ENCODE measurements around the gene GOLGA5. TPM values are rescaled to one million over a fixed set of nuclear protein-coding genes. Genes with fewer than 3 reads are reported as not detected.

GOLGA5 gene
- total and polyA plus RNA-seq, 2 of the 8 experiments (the other 6 are each of a cell fraction or from before 2014, with no cell fraction given), result 13.0 to 25.4 TPM

DNA sequence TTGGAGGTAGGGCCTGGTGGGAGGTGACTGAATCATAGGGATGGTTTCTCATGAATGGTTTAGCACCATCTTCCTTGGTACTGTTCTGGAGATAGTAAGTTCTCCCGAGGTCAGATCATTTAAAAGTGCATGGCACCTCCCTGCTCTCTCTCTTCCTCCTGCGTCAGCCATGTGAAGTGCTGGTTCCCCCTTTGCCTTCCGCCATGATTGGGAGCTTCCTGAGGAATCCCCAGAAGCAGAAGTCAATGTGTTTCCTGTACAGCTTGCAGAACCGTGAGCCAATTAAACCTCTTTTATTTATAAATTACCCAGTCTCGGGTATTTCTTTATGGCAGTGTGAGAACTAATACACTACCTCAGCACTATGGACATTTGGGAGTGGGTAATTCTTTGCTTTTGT is 40.9 kb upstream of the GOLGA5 start (continued):
- TF ChIP-seq, protein P1, sequence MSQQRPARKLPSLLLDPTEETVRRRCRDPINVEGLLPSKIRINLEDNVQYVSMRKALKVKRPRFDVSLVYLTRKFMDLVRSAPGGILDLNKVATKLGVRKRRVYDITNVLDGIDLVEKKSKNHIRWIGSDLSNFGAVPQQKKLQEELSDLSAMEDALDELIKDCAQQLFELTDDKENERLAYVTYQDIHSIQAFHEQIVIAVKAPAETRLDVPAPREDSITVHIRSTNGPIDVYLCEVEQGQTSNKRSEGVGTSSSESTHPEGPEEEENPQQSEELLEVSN (IDR thresholded peaks at IDR 0.05), result no peak
- TF ChIP-seq MAFK (IDR thresholded peaks at IDR 0.05; ENCODE audit: low read depth, low read length) (no peak), RBBP5 (IDR thresholded peaks at IDR 0.05; ENCODE audit: borderline replicate concordance, low read depth, low read length) (no peak), YY1 (IDR thresholded peaks at IDR 0.05; ENCODE audit: low read depth, low read length) (no peak)
